Activated CD4-positive, alpha-beta T cell treated with anti-CD3 and anti-CD28 coated beads, Interleukin-2, Interleukin-4, amounts not matched to agents 100 ng/mL and 50 ng/mL, durations not matched to agents 16 hours and 8 hours (primary cell): ENCODE results near the gene RAB35.

Experiments used
- DNase-seq: peaks from one replicate; pipeline ENCODE4 v3.0.0-alpha.2; 2020; ENCODE audit warnings: low spot score

RAB35 gene

DNA sequence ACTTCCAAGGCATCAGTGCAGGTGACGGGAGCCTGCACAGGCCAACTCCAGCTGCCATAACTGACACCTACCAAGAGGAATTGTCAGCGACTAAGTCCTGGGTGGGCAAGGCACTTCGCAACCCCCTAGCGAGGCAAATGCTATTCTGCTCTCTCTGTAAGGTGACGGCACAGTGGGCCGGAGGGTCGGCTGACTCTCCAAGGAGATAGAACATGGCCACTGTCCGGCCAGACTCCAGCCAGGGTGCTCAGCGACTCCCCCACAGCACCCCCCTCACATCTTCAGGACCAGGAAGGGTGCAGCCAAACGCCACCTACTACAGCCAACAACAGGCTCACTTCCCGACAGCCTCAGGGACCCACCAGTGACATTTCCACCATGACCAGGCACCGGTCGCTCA, 13.2 kb downstream of the RAB35 start:
- no peak for DNase-seq

- no peak for DNase-seq
These were observed 13.6 kb downstream of the RAB35 start for GRCh38 chr12:120103044-120103338.

DNA sequence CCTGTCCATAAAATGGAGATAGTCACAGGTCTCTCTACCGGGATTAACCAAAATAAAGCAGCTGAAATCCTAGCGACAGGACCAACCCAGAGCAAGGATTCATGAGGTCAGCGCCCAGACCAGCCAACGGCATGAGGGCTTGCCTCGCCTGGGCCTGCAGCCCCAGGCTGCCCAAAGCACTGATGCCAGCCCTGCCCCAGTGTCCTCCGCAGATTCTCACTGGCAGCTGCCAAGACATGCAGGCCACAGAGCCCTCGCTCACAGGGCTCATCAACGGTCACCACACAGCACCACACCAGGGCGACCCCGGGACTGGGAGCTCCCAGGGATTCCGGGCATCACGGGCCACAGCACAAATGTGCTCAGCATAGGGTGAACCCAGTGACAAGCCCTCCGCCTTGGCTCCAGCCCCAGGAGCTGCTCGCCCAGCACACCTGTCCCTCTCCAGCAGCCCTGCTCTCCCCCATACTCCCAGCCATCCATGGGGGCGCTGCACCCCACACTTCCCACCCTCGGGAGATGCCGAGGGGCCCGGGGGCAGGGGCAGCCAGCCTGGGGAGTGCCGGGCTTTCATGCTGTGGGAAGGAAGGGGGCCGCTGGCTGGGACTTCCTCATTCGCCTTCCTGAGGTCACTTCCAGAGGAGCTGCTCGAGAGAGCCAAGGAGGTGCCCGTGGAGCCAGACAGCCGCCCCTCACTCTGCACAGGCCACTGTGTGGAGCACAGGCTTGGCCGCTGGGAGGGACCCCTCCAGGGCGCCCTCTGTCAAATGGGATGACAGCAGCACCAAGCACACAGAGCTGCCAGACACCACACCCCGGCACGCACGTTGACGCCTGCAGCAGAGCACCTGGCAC, 14.1 kb downstream of the RAB35 start:
- no peak for DNase-seq

- no peak for DNase-seq
These were observed 14.9 kb downstream of the RAB35 start for GRCh38 chr12:120101617-120102016.

DNA sequence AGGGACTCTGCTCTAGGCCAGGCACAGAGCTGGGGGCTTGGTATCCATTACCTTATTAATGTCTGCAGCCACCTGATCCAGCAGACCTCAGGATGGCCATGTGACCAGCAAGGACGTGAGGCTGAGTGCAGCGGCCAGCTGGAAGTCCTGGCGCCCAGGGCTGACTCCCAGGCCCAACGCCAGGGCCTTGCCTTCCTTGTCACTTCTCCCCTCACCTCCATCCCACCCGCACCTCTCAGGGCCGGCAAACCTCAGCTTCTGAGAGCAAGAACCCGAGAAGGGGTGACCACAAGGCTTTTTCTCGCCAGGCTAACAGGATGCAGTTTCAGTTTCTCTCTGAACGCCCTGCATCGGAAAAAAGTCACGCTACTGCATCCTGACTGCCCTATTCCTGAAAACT, 15.4 kb downstream of the RAB35 start:
- no peak for DNase-seq

DNA sequence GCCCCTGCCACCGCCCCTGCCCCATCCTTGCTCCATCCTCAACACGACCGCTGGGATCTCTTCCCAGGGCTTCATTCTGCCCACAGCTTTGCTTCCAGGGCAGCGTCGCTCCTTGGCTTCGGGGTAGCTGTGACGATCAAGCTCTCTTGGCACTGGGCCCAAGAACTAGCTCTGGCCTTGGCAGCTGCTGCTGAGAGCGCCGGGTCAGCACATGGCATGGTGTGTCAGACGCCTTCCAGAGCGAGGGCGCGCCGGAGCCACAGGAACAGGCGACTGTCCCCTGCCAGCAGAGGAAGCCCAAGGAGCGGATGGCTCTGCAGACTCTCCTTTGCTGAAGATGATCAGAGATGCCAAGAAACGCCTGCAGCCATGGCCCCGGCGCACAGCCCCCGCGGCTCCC, 15.9 kb downstream of the RAB35 start:
- no peak for DNase-seq

- DNase-seq, result no peak
These were observed 16.8 kb downstream of the RAB35 start for GRCh38 chr12:120099738-120100137.

- DNase-seq, result no peak
These were observed 17.6 kb downstream of the RAB35 start for GRCh38 chr12:120098756-120099470.

GRCh38 chr12:120096671-120097202, 19.8 kb downstream of the RAB35 start:
- no peak for DNase-seq

DNA sequence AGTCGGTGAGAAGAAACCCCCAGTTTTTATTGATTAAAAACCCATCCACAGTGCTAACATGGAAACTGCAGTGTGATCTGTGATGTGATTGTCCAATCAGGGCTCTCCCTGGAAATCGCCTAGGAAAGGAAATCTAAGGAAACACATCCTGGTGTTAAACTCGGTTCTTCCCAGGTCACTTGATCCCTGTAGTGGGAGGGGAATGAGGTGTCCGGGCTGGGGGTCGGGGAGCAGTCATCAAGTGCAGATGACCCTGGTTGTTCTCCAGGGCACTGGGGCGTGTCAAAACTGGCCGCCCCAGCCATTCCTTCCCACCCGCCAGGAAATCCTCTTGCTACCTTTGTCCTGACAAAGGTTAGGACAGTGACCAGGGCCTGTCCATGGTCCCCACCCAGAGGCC, 20.8 kb downstream of the RAB35 start:
- DNase-seq, result no peak

DNA sequence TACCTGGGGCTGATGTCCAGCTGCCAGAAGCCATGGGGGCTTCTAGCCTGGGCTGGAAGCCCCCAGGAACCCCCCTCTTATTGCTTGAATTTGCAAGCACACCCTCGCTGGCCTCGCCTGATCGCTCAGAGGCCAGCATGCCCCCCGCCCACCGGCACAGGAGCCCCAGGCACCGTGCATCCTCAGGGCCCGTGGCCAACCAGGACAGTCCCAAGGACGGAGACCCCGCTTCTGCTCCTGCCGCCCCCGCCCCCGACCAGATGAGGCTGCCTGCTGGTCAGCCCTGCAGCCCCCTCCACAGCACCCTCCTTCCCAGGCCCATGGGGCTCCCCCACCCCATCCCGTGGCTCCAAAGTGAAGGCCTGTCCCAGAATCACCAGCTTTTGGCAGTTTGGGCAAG, 21.2 kb downstream of the RAB35 start:
- no peak for DNase-seq

DNA sequence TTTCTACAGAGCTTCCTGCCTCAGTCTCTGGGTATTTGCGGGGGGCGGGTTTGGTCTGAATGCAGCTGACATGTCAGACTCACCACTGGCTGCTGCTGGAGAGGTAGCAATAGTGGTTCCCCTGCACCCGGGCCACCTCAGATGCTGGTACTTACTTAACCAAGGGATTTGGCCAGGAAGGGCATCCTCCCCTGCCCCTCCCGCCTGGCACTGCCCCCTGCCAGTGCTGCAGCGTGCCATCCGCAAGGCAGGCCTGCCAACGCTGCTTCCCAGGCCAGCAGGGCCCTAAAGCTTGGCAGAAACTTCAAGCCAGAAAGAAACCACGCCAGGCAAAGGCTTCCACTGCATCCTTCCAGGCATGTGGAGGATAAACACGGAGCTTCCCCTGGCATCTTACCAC, 22.1 kb downstream of the RAB35 start:
- DNase-seq, result no peak

DNA sequence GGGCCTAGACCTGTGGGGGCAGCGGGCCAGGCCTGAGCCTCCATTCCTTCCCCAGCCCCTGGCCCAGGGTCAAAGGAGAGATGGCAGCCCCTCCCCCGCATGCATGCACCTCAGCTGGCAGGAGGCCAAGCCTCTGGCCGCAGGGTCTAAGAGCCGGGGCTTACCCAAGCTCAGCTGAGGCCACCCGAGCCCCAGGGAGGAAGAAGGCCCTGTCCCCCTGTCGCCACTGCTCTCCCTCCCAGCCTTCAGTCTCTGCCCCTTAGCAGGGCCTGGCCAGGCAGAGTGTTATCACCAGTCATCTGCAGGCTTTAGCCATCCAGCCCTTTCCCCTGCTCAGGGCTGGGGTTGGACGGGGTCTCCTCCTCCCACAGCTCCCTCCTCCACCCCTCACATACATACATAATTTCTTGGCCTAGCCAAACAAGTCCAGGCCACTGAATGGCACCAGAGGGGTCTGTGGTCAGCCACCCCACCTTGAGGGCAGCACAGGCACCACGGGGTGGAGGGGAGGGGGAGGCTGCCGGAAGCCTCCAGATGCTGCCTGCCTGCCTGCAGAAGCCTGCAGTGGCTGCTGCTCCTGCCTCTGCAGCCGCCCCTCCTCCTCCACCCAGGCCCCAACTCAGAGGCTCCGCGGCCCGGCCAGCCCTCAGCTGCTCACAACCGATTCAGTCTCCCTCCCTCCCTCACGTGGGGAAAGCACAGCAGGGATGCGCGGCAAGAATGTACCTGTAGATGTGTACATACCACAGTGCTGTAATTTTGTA, 22.8 kb downstream of the RAB35 start:
- no peak for DNase-seq

- DNase-seq, result no peak
These were observed 23.3 kb downstream of the RAB35 start for GRCh38 chr12:120093336-120093591.

- DNase-seq, result no peak
These were observed 23.8 kb downstream of the RAB35 start for GRCh38 chr12:120092551-120093335.

- no peak for DNase-seq
These were observed 25.0 kb downstream of the RAB35 start for GRCh38 chr12:120091371-120092090.

- DNase-seq, result no peak
These were observed 25.8 kb downstream of the RAB35 start for GRCh38 chr12:120090626-120091295.

DNA sequence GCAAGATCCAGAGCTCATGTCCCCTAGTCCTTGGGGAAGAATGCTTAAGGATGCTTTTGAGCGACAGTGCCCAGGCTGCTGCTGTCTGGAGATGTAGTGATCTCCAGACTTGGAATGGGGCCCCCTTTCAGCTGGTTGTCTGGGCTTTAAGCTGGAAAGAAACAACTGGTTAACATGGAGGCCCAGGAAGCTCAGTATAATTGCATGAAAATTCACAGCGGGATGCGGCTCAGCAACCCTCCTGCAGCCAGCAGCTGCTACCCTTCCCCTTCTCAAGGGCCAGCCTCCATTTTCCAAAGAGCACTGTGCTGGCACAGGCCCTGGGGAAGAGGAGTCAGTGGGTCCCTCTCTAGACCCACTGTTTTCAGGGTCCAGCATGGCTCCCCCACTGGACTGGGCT, 26.3 kb downstream of the RAB35 start:
- no peak for DNase-seq

DNA sequence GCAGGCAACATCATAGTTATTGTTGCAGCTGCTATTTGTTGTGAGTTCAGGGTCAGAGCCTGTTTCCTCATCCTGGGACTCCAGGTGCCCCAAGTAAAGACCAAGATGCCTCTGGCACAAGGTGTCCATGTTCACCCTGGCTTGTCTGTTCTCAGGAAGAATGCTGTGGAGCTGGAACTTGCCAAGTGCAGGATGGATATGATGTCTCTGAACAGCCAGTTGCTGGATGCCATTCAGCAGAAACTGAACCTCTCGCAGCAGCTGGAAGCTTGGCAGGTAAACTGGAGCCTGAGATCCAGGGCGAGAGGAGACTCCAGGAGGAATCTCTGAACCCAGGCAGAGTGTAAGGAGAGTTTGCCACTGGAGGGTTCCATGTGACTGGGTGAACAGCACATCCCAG, 26.8 kb downstream of the RAB35 start:
- DNase-seq, result no peak

GRCh38 chr12:120089105-120089504, 27.4 kb downstream of the RAB35 start:
- no peak for DNase-seq
